ENCODE results near the gene UBE2V1.
A peak's percentile ranks its signal among the peaks of the same experiment; 100 is the strongest.
"Not testable (repeated sequence)": the region's sequence is repeated elsewhere in the genome, so short reads cannot be mapped to it uniquely, and the experiment has no call there.

Gene UBE2V1

GRCh38 chr20:50115041-50115512 is 2.1 kb upstream of the UBE2V1 start:
- DNase-seq (ENCODE audit: low read depth), result no peak

- no peak for DNase-seq (ENCODE audit: low read depth)
Measured at GRCh38 chr20:50113420-50114224, 672 bp upstream of the UBE2V1 start.

- no peak for DNase-seq (ENCODE audit: low read depth)
Measured at GRCh38 chr20:50111829-50112495, 988 bp downstream of the UBE2V1 start.

GRCh38 chr20:50111120-50111828 is 1.7 kb downstream of the UBE2V1 start:
- peak; percentile 36 for DNase-seq (ENCODE audit: low read depth)

GRCh38 chr20:50110141-50111047 is 2.6 kb downstream of the UBE2V1 start:
- DNase-seq (ENCODE audit: low read depth), result no peak

- DNase-seq (ENCODE audit: low read depth), result no peak
Measured at GRCh38 chr20:50108556-50109235, 4.3 kb downstream of the UBE2V1 start.

- DNase-seq (ENCODE audit: low read depth), result no peak
Measured at GRCh38 chr20:50107796-50108331, 5.1 kb downstream of the UBE2V1 start.

GRCh38 chr20:50107086-50107660 is 5.8 kb downstream of the UBE2V1 start:
- no peak for DNase-seq (ENCODE audit: low read depth)

GRCh38 chr20:50106669-50107068 is 6.3 kb downstream of the UBE2V1 start:
- DNase-seq (ENCODE audit: low read depth), result not testable (repeated sequence)

GRCh38 chr20:50103464-50104107 is 9.4 kb downstream of the UBE2V1 start:
- DNase-seq (ENCODE audit: low read depth), result peak; percentile 44

GRCh38 chr20:50102551-50102950 is 10.4 kb downstream of the UBE2V1 start:
- not testable (repeated sequence) for DNase-seq (ENCODE audit: low read depth)

GRCh38 chr20:50101887-50102286 is 11.1 kb downstream of the UBE2V1 start:
- DNase-seq (ENCODE audit: low read depth), result no peak

GRCh38 chr20:50101281-50101680 is 11.7 kb downstream of the UBE2V1 start:
- DNase-seq (ENCODE audit: low read depth), result no peak

GRCh38 chr20:50100552-50100951 is 12.4 kb downstream of the UBE2V1 start:
- no peak for DNase-seq (ENCODE audit: low read depth)

- no peak for DNase-seq (ENCODE audit: low read depth)
Measured at GRCh38 chr20:50099565-50099991, 13.4 kb downstream of the UBE2V1 start.

- DNase-seq (ENCODE audit: low read depth), result no peak
Measured at GRCh38 chr20:50099113-50099512, 13.8 kb downstream of the UBE2V1 start.

GRCh38 chr20:50098259-50098658 is 14.7 kb downstream of the UBE2V1 start:
- no peak for DNase-seq (ENCODE audit: low read depth)

- DNase-seq (ENCODE audit: low read depth), result no peak
Measured at GRCh38 chr20:50097843-50098242, 15.1 kb downstream of the UBE2V1 start.

- no peak for DNase-seq (ENCODE audit: low read depth)
Measured at GRCh38 chr20:50096237-50096636, 16.7 kb downstream of the UBE2V1 start.
